HepG2 (cell line): ENCODE measurements around the gene ATP8B2. TPM values are rescaled to one million over a fixed set of nuclear protein-coding genes. Genes with fewer than 3 reads are reported as not detected.

Experiments
- ATAC-seq: fragments of 200-7000 bp; cut with Tn5 transposase; 3 replicates; pipeline ENCODE4 v1.9.1; 2020; ENCODE audit warnings: mild to moderate bottlenecking, moderate library complexity
- BruUV-seq: library from RNA; stranded (reverse); fragments of 400-500 nt; replicated peaks from 2 replicates; lab custom pipeline; 2021; lab: Mats Ljungman, UMichigan
- CTCF ChIA-PET: fragments of 300-600 bp; formaldehyde crosslinking; extraction: SDS; loops from one replicate; lab custom pipeline; 2021; ENCODE audit warnings: low total read pairs, inconsistent platforms, low intra/inter-chr PET ratio; lab: Yijun Ruan, JAX
- POLR2A ChIA-PET: fragments of 350-600 bp; sonication (Branson Sonifier 250); formaldehyde crosslinking; loops from one replicate; lab custom pipeline; 2020; ENCODE audit warnings: antibody characterized with exemption, inconsistent platforms; lab: Yijun Ruan, JAX
- DNase-seq: peaks from one replicate; pipeline ENCODE4 v3.0.0-alpha.2; 2015; ENCODE audit warnings: low spot score
- FAIRE-seq: peaks from 3 replicates; lab custom pipeline; 2011; peaks lifted over from hg19 to GRCh38; lab: Jason Lieb, UNC
- H2AFZ ChIP-seq: one replicate; pipeline ENCODE4 v1.6.1; 2011; ENCODE audit warnings: low read length, inconsistent platforms
- H3K27ac ChIP-seq: fragments of 300-600 bp; 3 replicates; pipeline ENCODE4 v1.8.0; 2011; ENCODE audit warnings: mixed run types, mild to moderate bottlenecking, mixed read lengths, low read length, inconsistent platforms; ENCODE audit not compliant: insufficient read depth; ENCODE audit errors: extremely low read length
- H3K27me3 ChIP-seq, 2 experiments: fragments of 200-600 bp in 1 of 2; 2 replicates in 1 of 2; 3 replicates in 1 of 2; pipeline versions ENCODE4 v1.6.0 to v1.8.0; 2011; ENCODE audit warnings: low read length in 2 of 2, mild to moderate bottlenecking in 2 of 2, moderate library complexity in 2 of 2, inconsistent platforms in 1 of 2; ENCODE audit not compliant: insufficient read depth in 2 of 2, control insufficient read depth in 1 of 2
- H3K36me3 ChIP-seq, 2 experiments: fragments of 200-600 bp in 1 of 2; replicated peaks in 1 of 2; 2 replicates in 1 of 2; 3 replicates in 1 of 2; pipeline versions ENCODE4 v1.5.1 to v1.8.0; 2011; ENCODE audit warnings: low read length in 2 of 2, inconsistent platforms in 1 of 2; ENCODE audit not compliant: insufficient read depth in 2 of 2, control insufficient read depth in 1 of 2
- H3K4me1 ChIP-seq: 2 replicates; pipeline ENCODE4 v1.5.1; 2012; ENCODE audit warnings: low read length, inconsistent platforms; ENCODE audit not compliant: insufficient read depth
- H3K4me2 ChIP-seq: 2 replicates; pipeline ENCODE4 v1.6.0; 2011; ENCODE audit warnings: low read depth, low read length, inconsistent platforms
- H3K4me3 ChIP-seq, 3 experiments: fragments of 200-600 bp in 1 of 3; sonication (generic), shearing (Covaris generic) in 1 of 3; replicated peaks in 1 of 3; 2 replicates each; pipeline ENCODE4 v1.5.1; 2011 to 2016; ENCODE audit warnings: low read length in 3 of 3, inconsistent platforms in 2 of 3, low read depth in 2 of 3, mild to moderate bottlenecking in 2 of 3, control low read depth in 1 of 3, mixed read lengths in 1 of 3; ENCODE audit not compliant: insufficient read depth in 1 of 3
- H3K79me2 ChIP-seq: one replicate; pipeline ENCODE4 v1.6.1; 2011; ENCODE audit warnings: low read length, inconsistent platforms; ENCODE audit not compliant: insufficient read depth
- H3K9ac ChIP-seq: 2 replicates; pipeline ENCODE4 v1.6.0; 2011; ENCODE audit warnings: mild to moderate bottlenecking, low read depth, low read length, inconsistent platforms; ENCODE audit not compliant: insufficient read depth
- H3K9me3 ChIP-seq: 2 replicates; pipeline ENCODE4 v1.5.1; 2012; ENCODE audit warnings: mild to moderate bottlenecking, low read length
- H4K20me1 ChIP-seq: 2 replicates; pipeline ENCODE4 v1.6.0; 2011; ENCODE audit warnings: inconsistent platforms, mild to moderate bottlenecking, low read length, moderate library complexity; ENCODE audit not compliant: insufficient read depth
- DNMT3B ChIP-seq: conservative IDR thresholded peaks from 2 replicates; pipeline ENCODE4 v1.6.1; 2016; ENCODE audit warnings: missing biosample characterization, control low read depth
- PITX1 ChIP-seq: sonication (generic); formaldehyde crosslinking; IDR thresholded peaks from 2 replicates; pipeline ENCODE4 v1.5.1; 2020; ENCODE audit warnings: mild to moderate bottlenecking, missing genetic modification reagents
- PTBP1 ChIP-seq: fragments of 200-400 bp; formaldehyde crosslinking; IDR thresholded peaks from 2 replicates; pipeline ENCODE4 v1.6.1; 2018; ENCODE audit warnings: low read length, low read depth; ENCODE audit not compliant: poor library complexity, severe bottlenecking
- RNF2 ChIP-seq: fragments of 450-650 bp; conservative IDR thresholded peaks from 2 replicates; pipeline ENCODE4 v1.6.1; 2016; ENCODE audit warnings: low read depth
- SOX13 ChIP-seq, 3 experiments: fragments of 450-650 bp in 1 of 3; sonication (generic) in 1 of 3; formaldehyde crosslinking in 1 of 3; IDR thresholded peaks in 2 of 3; conservative IDR thresholded peaks in 1 of 3; 2 replicates each; pipeline versions ENCODE4 v1.5.0 to v1.6.1; 2016 to 2020; ENCODE audit warnings: antibody characterized with exemption in 1 of 3, mild to moderate bottlenecking in 1 of 3, missing compliant biosample characterization in 1 of 3, missing genetic modification reagents in 1 of 3, moderate library complexity in 1 of 3
- SYNCRIP ChIP-seq: fragments of 200-400 bp; formaldehyde crosslinking; IDR thresholded peaks from 2 replicates; pipeline ENCODE4 v1.6.1; 2018; ENCODE audit warnings: mild to moderate bottlenecking, low read depth, low read length; ENCODE audit not compliant: insufficient read depth
- ZNF33A ChIP-seq: sonication (generic); formaldehyde crosslinking; IDR thresholded peaks from 2 replicates; pipeline ENCODE4 v1.5.1; 2020; ENCODE audit warnings: missing genetic modification reagents, mild to moderate bottlenecking, moderate library complexity, borderline replicate concordance
- ZNF558 ChIP-seq: sonication (generic); formaldehyde crosslinking; IDR thresholded peaks from 2 replicates; pipeline ENCODE4 v1.9.0; 2022; ENCODE audit warnings: mild to moderate bottlenecking, missing genetic modification reagents, borderline replicate concordance
- WGBS: methylation state at CpG from one replicate; pipeline ENCODE4 v1.1.6; 2017; ENCODE audit warnings: low lambda C conversion rate; 5-methylcytosine and 5-hydroxymethylcytosine counted together
- in situ Hi-C: cut with HindIII; loops from 2 replicates; pipeline ENCODE4 v1.10.0; 2017; ENCODE audit warnings: low pct_unique_long_range_greater_than_20kb; ENCODE audit not compliant: extremely low pct_ligation_motif_present
- intact Hi-C: fragments of 100-400 bp; cut with micrococcal nuclease; formaldehyde crosslinking; loops from one replicate; pipeline ENCODE4 v1.10.0; 2022; ENCODE audit not compliant: unreplicated experiment
- polyA plus RNA-seq, 8 experiments: library from polyadenylated mRNA; depleted of rRNA in 3 of 8; stranded (reverse) in 7 of 8; unstranded in 1 of 8; fragments of >200 nt; fragmentation: Illumina TruSeq in 4 of 8; extraction: Trizol in 4 of 8; gene quantifications; 2 replicates each; pipeline versions ENCODE4 v1.2.1 to v1.2.3, GENCODE V29; 2011 to 2016; ENCODE audit warnings: low read depth in 4 of 8, missing spikeins in 1 of 8, mixed read lengths in 1 of 8; ENCODE audit not compliant: insufficient read depth in 1 of 8
- total RNA-seq, 5 experiments: library from RNA; depleted of rRNA; stranded (reverse); fragments of >200 nt; fragmentation: Illumina TruSeq; extraction: Trizol; gene quantifications; 2 replicates each; pipeline ENCODE4 v1.2.3, GENCODE V29; 2016; ENCODE audit warnings: low read depth in 1 of 5

Gene ATP8B2
- total and polyA plus RNA-seq, 2 of the 13 experiments (the other 11 are each of a cell fraction or from before 2014, with no cell fraction given), result 20.4 to 39.3 TPM

GRCh38 chr1:154301582-154301981 is 23.7 kb upstream of the ATP8B2 start:
- in situ Hi-C loops (no loop called here), intact Hi-C loops (no loop called here)
- BruUV-seq, result no TSS peak
- Histone ChIP-seq H3K9me3 (no peaks in the 10 kb centered on the region), H3K9ac (no peak overlapping the region), H3K4me2 (no peak overlapping the region), H3K4me1 (no peaks in the 10 kb centered on the region), H3K79me2 (no peaks in the 10 kb centered on the region), H3K27me3 (no peaks in the 10 kb centered on the region), H3K27ac (no peak overlapping the region), H3K36me3 (no peaks in the 10 kb centered on the region), H4K20me1 (no peaks in the 10 kb centered on the region), H2AFZ (no peak overlapping the region), H3K4me3 (no peak overlapping the region)
- FAIRE-seq (no peak), ATAC-seq (no peak), DNase-seq (no peak)
- TF ChIP-seq PTBP1, result no peak
- WGBS, result 63% methylated on average over 1 of the region's 1 CpG
- CTCF ChIA-PET, result no interaction called here
- POLR2A ChIA-PET, result no interaction called here

DNA sequence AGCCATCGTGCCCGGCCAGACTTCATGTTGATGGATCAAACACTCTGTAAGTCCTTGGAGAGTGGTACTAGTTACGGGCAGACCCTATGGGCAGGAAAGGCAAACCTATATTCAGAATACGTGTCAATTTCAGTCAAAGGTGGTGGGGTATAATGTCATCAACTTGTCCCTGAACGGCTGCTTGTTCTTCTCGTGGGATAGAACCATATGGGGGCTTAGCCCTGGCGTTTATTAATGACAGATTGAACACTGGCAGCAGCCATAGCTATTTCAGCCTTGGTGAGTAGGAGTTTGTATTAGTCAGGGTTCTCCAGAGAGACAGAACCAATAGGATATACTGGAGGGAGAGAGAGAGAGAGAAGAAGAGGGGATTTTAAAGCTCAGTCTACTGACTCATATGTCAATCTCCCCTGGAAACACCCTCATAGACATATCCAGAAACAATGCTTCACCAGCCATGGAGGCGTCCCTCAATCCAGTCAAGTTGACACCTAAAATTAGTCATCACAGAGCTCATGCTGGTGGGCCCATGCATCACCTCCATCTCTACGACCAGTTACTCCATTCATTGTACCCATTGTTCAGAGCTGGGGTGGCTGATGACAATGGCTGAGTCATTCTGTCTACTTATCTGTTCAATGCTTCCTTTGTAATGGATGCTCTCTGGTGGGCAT is 20.5 kb upstream of the ATP8B2 start:
- Histone ChIP-seq H4K20me1 (no peaks in the 10 kb centered on the region), H3K4me3 (no peak overlapping the region), H3K9me3 (no peaks in the 10 kb centered on the region), H3K4me2 (no peak overlapping the region), H3K79me2 (no peaks in the 10 kb centered on the region), H3K27me3 (no peaks in the 10 kb centered on the region), H3K9ac (no peak overlapping the region), H3K36me3 (no peaks in the 10 kb centered on the region), H3K27ac (no peak overlapping the region), H3K4me1 (no peaks in the 10 kb centered on the region), H2AFZ (no peak overlapping the region)
- ATAC-seq (no peak), FAIRE-seq (no peak), DNase-seq (peak; percentile 28)
- intact Hi-C loops (no loop called here), in situ Hi-C loops (no loop called here)
- no TSS peak for BruUV-seq
- TF ChIP-seq PITX1 (CRISPR knock-in tag), result no peak
- no peak for TF ChIP-seq ZNF558 (CRISPR knock-in tag)
- TF ChIP-seq ZNF33A (CRISPR knock-in tag), result no peak
- TF ChIP-seq SYNCRIP, result no peak
- TF ChIP-seq SOX13 (IDR thresholded peaks at IDR 0.05), result peak; percentile 49; the same call in 1 of the 2 replicates
- TF ChIP-seq SOX13 (CRISPR knock-in tag; conservative IDR thresholded peaks at IDR 0.05 in 1 of 2, IDR thresholded peaks at IDR 0.05 in 1 of 2), result peak in 1 of 2 experiments; percentile 76; a peak in 2 of 4 replicates
- no peak for TF ChIP-seq DNMT3B (CRISPR knock-in tag)
- TF ChIP-seq RNF2, result no peak
- ChIA-PET CTCF (no interaction called here), POLR2A (no interaction called here)
- WGBS, result 23% methylated on average over 8 of the region's 9 CpGs
